Measurements from ENCODE around the gene USP30. TPM values are rescaled to one million over a fixed set of nuclear protein-coding genes. Genes with fewer than 3 reads are reported as not detected.
A peak's percentile ranks its signal among the peaks of the same experiment; 100 is the strongest.

USP30 gene
- total and polyA plus RNA-seq, 9 of the 15 experiments (the other 6 are each of a cell fraction or from before 2014, with no cell fraction given), result 1.4 to 15.2 (median 7.0) TPM

DNA sequence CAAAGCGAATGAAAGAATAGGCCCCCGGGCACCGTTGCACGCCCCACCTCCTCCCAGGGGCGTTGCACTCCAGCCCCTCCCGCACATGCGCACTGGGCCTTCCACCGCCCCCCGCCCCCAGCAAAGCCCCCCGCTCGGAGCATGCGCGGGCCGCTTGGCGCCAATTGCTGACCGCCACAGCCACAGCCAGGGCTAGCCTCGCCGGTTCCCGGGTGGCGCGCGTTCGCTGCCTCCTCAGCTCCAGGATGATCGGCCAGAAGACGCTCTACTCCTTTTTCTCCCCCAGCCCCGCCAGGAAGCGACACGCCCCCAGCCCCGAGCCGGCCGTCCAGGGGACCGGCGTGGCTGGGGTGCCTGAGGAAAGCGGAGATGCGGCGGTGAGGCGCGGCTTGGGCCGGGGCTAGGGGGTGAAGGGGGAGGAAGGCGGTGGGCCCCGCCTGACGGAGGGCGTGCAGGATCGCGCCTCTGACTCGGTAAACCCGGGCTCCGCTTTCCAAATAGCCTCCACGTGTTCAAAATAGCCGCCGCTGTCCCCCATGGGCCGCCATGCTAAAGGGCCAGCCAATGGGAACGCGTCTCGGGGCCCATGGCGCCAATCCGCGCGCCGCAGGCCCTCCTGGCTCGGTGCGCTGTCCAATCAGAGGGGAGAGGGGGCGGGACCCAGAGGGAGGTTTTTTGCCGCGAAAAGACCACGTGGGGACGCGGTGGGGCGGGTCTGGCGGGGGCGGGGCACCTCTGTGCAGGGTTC, 45.2 kb downstream of the USP30 start, which contains the start of gene UNG (continued):
- TF ChIP-seq GATAD2B (IDR thresholded peaks at IDR 0.05; ENCODE audit: borderline replicate concordance) (no peak), POLR2AphosphoS5 (IDR thresholded peaks at IDR 0.05; ENCODE audit: control insufficient read depth, insufficient read depth, low read depth, low read length) (peak; percentile 45; the same call in 1 of the 2 replicates), L3MBTL2 (IDR thresholded peaks at IDR 0.05) (peak; percentile 76), SUPT5H (IDR thresholded peaks at IDR 0.05) (peak; percentile 71), SP1 (CRISPR knock-in tag; IDR thresholded peaks at IDR 0.05) (peak; percentile 47), ZNF717 (CRISPR knock-in tag; IDR thresholded peaks at IDR 0.05) (no peak), HNRNPH1 (optimal IDR thresholded peaks at IDR 0.05; ENCODE audit: low read depth, low read length) (no peak), ZSCAN29 (IDR thresholded peaks at IDR 0.05) (no peak), NFYB (IDR thresholded peaks at IDR 0.05; ENCODE audit: extremely low read depth, insufficient read length) (peak; percentile 98), MEIS2 (IDR thresholded peaks at IDR 0.05; ENCODE audit: partially characterized antibody) (peak; percentile 80), NRF1 (conservative IDR thresholded peaks at IDR 0.05 in 1 of 2, IDR thresholded peaks at IDR 0.05 in 1 of 2) (peak; percentile 95), POLR2G (IDR thresholded peaks at IDR 0.05; ENCODE audit: low read depth, low read length) (peak; percentile 77), FIP1L1 (IDR thresholded peaks at IDR 0.05; ENCODE audit: low read depth, low read length, poor library complexity, severe bottlenecking) (peak; percentile 35), CREB1 (IDR thresholded peaks at IDR 0.05) (peak; percentile 24; the same call in 1 of the 2 replicates), CREB1 (CRISPR knock-in tag; IDR thresholded peaks at IDR 0.05) (peak; percentile 25; the same call in 1 of the 2 replicates), TBP (optimal IDR thresholded peaks at IDR 0.05; ENCODE audit: low read depth, low read length) (peak; percentile 19), MBD2 (IDR thresholded peaks at IDR 0.05; ENCODE audit: borderline replicate concordance, low read depth) (peak; percentile 98)
- TF ChIP-seq, protein P1, sequence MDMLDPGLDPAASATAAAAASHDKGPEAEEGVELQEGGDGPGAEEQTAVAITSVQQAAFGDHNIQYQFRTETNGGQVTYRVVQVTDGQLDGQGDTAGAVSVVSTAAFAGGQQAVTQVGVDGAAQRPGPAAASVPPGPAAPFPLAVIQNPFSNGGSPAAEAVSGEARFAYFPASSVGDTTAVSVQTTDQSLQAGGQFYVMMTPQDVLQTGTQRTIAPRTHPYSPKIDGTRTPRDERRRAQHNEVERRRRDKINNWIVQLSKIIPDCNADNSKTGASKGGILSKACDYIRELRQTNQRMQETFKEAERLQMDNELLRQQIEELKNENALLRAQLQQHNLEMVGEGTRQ (CRISPR knock-in tag; IDR thresholded peaks at IDR 0.05), result peak; percentile 59
- TF ChIP-seq, protein P2, sequence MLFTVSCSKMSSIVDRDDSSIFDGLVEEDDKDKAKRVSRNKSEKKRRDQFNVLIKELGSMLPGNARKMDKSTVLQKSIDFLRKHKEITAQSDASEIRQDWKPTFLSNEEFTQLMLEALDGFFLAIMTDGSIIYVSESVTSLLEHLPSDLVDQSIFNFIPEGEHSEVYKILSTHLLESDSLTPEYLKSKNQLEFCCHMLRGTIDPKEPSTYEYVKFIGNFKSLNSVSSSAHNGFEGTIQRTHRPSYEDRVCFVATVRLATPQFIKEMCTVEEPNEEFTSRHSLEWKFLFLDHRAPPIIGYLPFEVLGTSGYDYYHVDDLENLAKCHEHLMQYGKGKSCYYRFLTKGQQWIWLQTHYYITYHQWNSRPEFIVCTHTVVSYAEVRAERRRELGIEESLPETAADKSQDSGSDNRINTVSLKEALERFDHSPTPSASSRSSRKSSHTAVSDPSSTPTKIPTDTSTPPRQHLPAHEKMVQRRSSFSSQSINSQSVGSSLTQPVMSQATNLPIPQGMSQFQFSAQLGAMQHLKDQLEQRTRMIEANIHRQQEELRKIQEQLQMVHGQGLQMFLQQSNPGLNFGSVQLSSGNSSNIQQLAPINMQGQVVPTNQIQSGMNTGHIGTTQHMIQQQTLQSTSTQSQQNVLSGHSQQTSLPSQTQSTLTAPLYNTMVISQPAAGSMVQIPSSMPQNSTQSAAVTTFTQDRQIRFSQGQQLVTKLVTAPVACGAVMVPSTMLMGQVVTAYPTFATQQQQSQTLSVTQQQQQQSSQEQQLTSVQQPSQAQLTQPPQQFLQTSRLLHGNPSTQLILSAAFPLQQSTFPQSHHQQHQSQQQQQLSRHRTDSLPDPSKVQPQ (CRISPR knock-in tag; IDR thresholded peaks at IDR 0.05; ENCODE audit: borderline replicate concordance), result no peak
- TF ChIP-seq, protein P3, sequence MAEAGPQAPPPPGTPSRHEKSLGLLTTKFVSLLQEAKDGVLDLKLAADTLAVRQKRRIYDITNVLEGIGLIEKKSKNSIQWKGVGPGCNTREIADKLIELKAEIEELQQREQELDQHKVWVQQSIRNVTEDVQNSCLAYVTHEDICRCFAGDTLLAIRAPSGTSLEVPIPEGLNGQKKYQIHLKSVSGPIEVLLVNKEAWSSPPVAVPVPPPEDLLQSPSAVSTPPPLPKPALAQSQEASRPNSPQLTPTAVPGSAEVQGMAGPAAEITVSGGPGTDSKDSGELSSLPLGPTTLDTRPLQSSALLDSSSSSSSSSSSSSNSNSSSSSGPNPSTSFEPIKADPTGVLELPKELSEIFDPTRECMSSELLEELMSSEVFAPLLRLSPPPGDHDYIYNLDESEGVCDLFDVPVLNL (CRISPR knock-in tag; IDR thresholded peaks at IDR 0.05; ENCODE audit: low read depth), result peak; percentile 97
- TF ChIP-seq, protein P4, sequence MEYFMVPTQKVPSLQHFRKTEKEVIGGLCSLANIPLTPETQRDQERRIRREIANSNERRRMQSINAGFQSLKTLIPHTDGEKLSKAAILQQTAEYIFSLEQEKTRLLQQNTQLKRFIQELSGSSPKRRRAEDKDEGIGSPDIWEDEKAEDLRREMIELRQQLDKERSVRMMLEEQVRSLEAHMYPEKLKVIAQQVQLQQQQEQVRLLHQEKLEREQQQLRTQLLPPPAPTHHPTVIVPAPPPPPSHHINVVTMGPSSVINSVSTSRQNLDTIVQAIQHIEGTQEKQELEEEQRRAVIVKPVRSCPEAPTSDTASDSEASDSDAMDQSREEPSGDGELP (CRISPR knock-in tag; IDR thresholded peaks at IDR 0.05; ENCODE audit: borderline replicate concordance), result peak; percentile 75
- TF ChIP-seq, protein P5, sequence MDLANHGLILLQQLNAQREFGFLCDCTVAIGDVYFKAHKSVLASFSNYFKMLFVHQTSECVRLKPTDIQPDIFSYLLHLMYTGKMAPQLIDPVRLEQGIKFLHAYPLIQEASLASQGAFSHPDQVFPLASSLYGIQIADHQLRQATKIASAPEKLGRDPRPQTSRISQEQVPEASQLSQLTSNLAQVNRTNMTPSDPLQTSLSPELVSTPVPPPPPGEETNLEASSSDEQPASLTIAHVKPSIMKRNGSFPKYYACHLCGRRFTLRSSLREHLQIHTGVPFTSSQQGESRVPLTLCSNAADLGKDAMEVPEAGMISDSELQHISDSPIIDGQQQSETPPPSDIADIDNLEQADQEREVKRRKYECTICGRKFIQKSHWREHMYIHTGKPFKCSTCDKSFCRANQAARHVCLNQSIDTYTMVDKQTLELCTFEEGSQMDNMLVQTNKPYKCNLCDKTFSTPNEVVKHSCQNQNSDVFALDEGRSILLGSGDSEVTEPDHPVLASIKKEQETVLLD (IDR thresholded peaks at IDR 0.05), result peak; percentile 95

Measured in K562 (cell line).